ENCODE data around the gene SEC14L5. TPM values are rescaled to one million over a fixed set of nuclear protein-coding genes. Genes with fewer than 3 reads are reported as not detected.

Gene SEC14L5
- total RNA-seq, 4 donors from 2014 or later = 1.0 to 1.8 (median 1.4) TPM

GRCh38 chr16:5011637-5012036, 53.5 kb downstream of the SEC14L5 start:
- H3K4me3 ChIP-seq = no peak overlapping the region
- H3K4me1 ChIP-seq = no peaks in the 10 kb centered on the region
- H3K27me3 ChIP-seq = no peaks in the 10 kb centered on the region
- TF ChIP-seq POLR2AphosphoS5 (IDR thresholded peaks at IDR 0.05) = no peak
- TF ChIP-seq EP300 (IDR thresholded peaks at IDR 0.05) = no peak
- TF ChIP-seq POLR2A (IDR thresholded peaks at IDR 0.05) = no peak
- TF ChIP-seq, protein P1, sequence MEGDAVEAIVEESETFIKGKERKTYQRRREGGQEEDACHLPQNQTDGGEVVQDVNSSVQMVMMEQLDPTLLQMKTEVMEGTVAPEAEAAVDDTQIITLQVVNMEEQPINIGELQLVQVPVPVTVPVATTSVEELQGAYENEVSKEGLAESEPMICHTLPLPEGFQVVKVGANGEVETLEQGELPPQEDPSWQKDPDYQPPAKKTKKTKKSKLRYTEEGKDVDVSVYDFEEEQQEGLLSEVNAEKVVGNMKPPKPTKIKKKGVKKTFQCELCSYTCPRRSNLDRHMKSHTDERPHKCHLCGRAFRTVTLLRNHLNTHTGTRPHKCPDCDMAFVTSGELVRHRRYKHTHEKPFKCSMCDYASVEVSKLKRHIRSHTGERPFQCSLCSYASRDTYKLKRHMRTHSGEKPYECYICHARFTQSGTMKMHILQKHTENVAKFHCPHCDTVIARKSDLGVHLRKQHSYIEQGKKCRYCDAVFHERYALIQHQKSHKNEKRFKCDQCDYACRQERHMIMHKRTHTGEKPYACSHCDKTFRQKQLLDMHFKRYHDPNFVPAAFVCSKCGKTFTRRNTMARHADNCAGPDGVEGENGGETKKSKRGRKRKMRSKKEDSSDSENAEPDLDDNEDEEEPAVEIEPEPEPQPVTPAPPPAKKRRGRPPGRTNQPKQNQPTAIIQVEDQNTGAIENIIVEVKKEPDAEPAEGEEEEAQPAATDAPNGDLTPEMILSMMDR (IDR thresholded peaks at IDR 0.05) = no peak
- H3K27ac ChIP-seq = no peak overlapping the region
- 71% methylated on average over 4 of the region's 4 CpGs for WGBS
- H3K9me3 ChIP-seq = no peaks in the 10 kb centered on the region
- no peaks in the 10 kb centered on the region for H3K36me3 ChIP-seq
- no peak for DNase-seq (ENCODE audit: low spot score in 2 of 2)

- no peak for TF ChIP-seq POLR2AphosphoS5 (IDR thresholded peaks at IDR 0.05)
- no peak for TF ChIP-seq EP300 (IDR thresholded peaks at IDR 0.05)
- TF ChIP-seq, protein P1 (IDR thresholded peaks at IDR 0.05) = no peak
- TF ChIP-seq POLR2A (IDR thresholded peaks at IDR 0.05) = no peak
- DNase-seq (ENCODE audit: low spot score in 2 of 2) = no peak
Measured at GRCh38 chr16:5012887-5013286, 54.8 kb downstream of the SEC14L5 start.

GRCh38 chr16:5015351-5015750, 57.2 kb downstream of the SEC14L5 start:
- 73% methylated on average over 2 of the region's 4 CpGs for WGBS
- H3K27me3 ChIP-seq = no peaks in the 10 kb centered on the region
- no peak overlapping the region for H3K27ac ChIP-seq
- TF ChIP-seq POLR2A (IDR thresholded peaks at IDR 0.05) = no peak
- TF ChIP-seq EP300 (IDR thresholded peaks at IDR 0.05) = no peak
- TF ChIP-seq, protein P1 (IDR thresholded peaks at IDR 0.05) = no peak
- TF ChIP-seq POLR2AphosphoS5 (IDR thresholded peaks at IDR 0.05) = no peak
- H3K9me3 ChIP-seq = no peaks in the 10 kb centered on the region
- H3K36me3 ChIP-seq = no peaks in the 10 kb centered on the region
- H3K4me3 ChIP-seq = no peak overlapping the region
- H3K4me1 ChIP-seq = no peaks in the 10 kb centered on the region
- no peak for DNase-seq (ENCODE audit: low spot score in 2 of 2)

More at GRCh38 chr16:5012887-5013286, 54.8 kb downstream of the SEC14L5 start:
- Histone ChIP-seq H3K36me3 (no peaks in the 10 kb centered on the region), H3K27me3 (no peaks in the 10 kb centered on the region), H3K4me3 (no peak overlapping the region), H3K4me1 (no peaks in the 10 kb centered on the region), H3K9me3 (no peaks in the 10 kb centered on the region), H3K27ac (no peak overlapping the region)
- WGBS = 90% methylated on average over 6 of the region's 6 CpGs

- DNase-seq (ENCODE audit: low spot score in 2 of 2) = no peak
- H3K27ac ChIP-seq = no peak overlapping the region
- H3K9me3 ChIP-seq = no peaks in the 10 kb centered on the region
- H3K4me1 ChIP-seq = no peaks in the 10 kb centered on the region
- no peak for TF ChIP-seq EP300 (IDR thresholded peaks at IDR 0.05)
- TF ChIP-seq, protein P1 (IDR thresholded peaks at IDR 0.05) = no peak
- TF ChIP-seq POLR2A (IDR thresholded peaks at IDR 0.05) = no peak
- TF ChIP-seq POLR2AphosphoS5 (IDR thresholded peaks at IDR 0.05) = no peak
- no peak overlapping the region for H3K4me3 ChIP-seq
- H3K27me3 ChIP-seq = no peaks in the 10 kb centered on the region
- H3K36me3 ChIP-seq = no peaks in the 10 kb centered on the region
- 87% methylated on average over 4 of the region's 4 CpGs for WGBS
Measured at GRCh38 chr16:5015887-5016286, 57.8 kb downstream of the SEC14L5 start.

DNA sequence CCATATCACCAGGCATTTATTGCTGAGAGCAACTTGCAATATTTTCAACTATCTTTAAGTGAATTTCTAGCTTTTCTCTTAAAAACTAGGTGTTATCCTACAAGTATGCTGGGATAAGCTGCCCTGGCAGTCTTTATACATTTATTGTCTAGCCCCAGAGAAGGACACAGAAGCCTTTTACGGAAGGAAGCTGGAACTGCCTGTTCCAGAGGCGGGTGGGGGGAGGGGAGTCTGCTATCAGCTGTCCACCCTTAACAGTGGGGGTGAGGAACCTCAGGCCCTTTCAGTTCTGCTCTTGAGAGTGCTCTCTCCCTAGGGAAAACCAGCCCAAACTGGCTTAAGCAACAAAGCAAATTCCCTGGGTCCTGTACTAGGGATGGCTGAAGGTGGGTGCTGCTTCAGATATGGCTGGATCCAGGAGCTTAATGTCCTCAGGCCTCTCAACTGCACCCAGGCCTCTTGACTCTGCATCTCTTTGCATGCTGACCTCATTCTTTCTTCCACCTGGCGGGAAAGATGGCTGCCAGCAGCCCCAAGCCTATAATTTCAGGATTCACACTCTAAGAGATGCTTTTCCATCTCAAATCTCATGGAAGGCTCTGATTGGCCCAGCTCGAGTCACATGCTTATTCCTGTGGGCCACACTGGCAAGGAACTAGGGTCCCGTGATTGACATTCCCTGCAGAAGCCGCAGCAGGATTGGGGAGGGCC, 59.0 kb downstream of the SEC14L5 start:
- Histone ChIP-seq H3K27ac (no peak overlapping the region), H3K4me1 (no peaks in the 10 kb centered on the region), H3K36me3 (no peaks in the 10 kb centered on the region), H3K9me3 (no peaks in the 10 kb centered on the region), H3K27me3 (no peaks in the 10 kb centered on the region), H3K4me3 (no peak overlapping the region)
- no peak for DNase-seq (ENCODE audit: low spot score in 2 of 2)
- no peak for TF ChIP-seq EP300 (IDR thresholded peaks at IDR 0.05)
- no peak for TF ChIP-seq POLR2AphosphoS5 (IDR thresholded peaks at IDR 0.05)
- TF ChIP-seq, protein P1 (IDR thresholded peaks at IDR 0.05) = no peak
- TF ChIP-seq POLR2A (IDR thresholded peaks at IDR 0.05) = no peak
- WGBS = 80% methylated on average over 6 of the region's 6 CpGs

All from suprapubic skin (tissue), 4 donors.